ENCODE measurements around the gene AGPAT2.
"Not testable (repeated sequence)": the region's sequence is repeated elsewhere in the genome, so short reads cannot be mapped to it uniquely, and the experiment has no call there.

GRCh38 chr9:136632072-136632471 lies 55.2 kb downstream of the AGPAT2 start:
- TF ChIP-seq CTCF (IDR thresholded peaks at IDR 0.05 in 4 of 5, conservative IDR thresholded peaks at IDR 0.05 in 1 of 5); POLR2A (IDR thresholded peaks at IDR 0.05): not testable (repeated sequence)
